ENCODE measurements around the gene OR1A1. TPM values are rescaled to one million over a fixed set of nuclear protein-coding genes. Genes with fewer than 3 reads are reported as not detected.
"Not testable (repeated sequence)": the region's sequence is repeated elsewhere in the genome, so short reads cannot be mapped to it uniquely, and the experiment has no call there.

Gene OR1A1
- total RNA-seq (not detected), polyA plus RNA-seq (not detected)

GRCh38 chr17:3207367-3207766 lies at the start of gene OR1A1:
Gene OR1A1 (plus strand): TSS chr17:3207667. CDS start chr17:3215621, 7,954 bp downstream.
- POLR2A ChIA-PET (ENCODE audit: partially characterized antibody): no interaction called here
- Histone ChIP-seq H3K36me3 (ENCODE audit: insufficient read depth, low read length) (no peaks in the 10 kb centered on the region), H3K27ac (ENCODE audit: low read depth, low read length) (no peak within 1 kb of the TSS), H3K4me1 (ENCODE audit: insufficient read depth, low read length) (no peaks in the 10 kb centered on the region), H3K9me3 (ENCODE audit: control insufficient read depth in 1 of 2, low read length in 2 of 2) (no peaks in the 10 kb centered on the region), H3K4me3 (ENCODE audit: low read length in 2 of 2) (no peak within 1 kb of the TSS), H3K27me3 (ENCODE audit: insufficient read depth, low read length) (no peaks in the 10 kb centered on the region)
- Mint-ChIP-seq H3K27me3 (peaks cover 4 to 7% of the 10 kb centered on the region in 2 donors), H3K9me3 (peaks cover 0 to 16% (median 8%) of the 10 kb centered on the region in 8 donors), H3K4me3 (no peak within 1 kb of the TSS), H3K36me3 (no peaks in the 10 kb centered on the region), H3K4me1 (peaks cover 0 to under 1% (median 0%) of the 10 kb centered on the region in 4 donors), H3K27ac (no peak within 1 kb of the TSS)
- CTCF ChIA-PET (ENCODE audit: partially characterized antibody): no interaction called here
- no peak for DNase-seq
- intact Hi-C loops (cut with micrococcal nuclease): no loop called here

GRCh38 chr17:3167574-3167973 lies 39.9 kb upstream of the OR1A1 start:
- H3K27ac ChIP-seq (ENCODE audit: low read depth, low read length): no peak overlapping the region
- POLR2A ChIA-PET (ENCODE audit: partially characterized antibody): no interaction called here
- H3K27me3 ChIP-seq (ENCODE audit: insufficient read depth, low read length): no peaks in the 10 kb centered on the region
- Mint-ChIP-seq H3K4me1 (peaks cover 0 to 5% (median 0%) of the 10 kb centered on the region in 4 donors), H3K27me3 (peaks cover 10 to 22% of the 10 kb centered on the region in 2 donors), H3K4me3 (peak overlapping the region in 1 of 8 donors; percentile 20), H3K36me3 (peaks cover 6 to 10% of the 10 kb centered on the region in 2 donors), H3K27ac (no peak overlapping the region), H3K9me3 (peaks cover 0 to 27% (median 18%) of the 10 kb centered on the region in 8 donors)
- no peaks in the 10 kb centered on the region for H3K36me3 ChIP-seq (ENCODE audit: insufficient read depth, low read length)
- no peaks in the 10 kb centered on the region for H3K9me3 ChIP-seq (ENCODE audit: control insufficient read depth in 1 of 2, low read length in 2 of 2)
- DNase-seq: no peak
- no peak overlapping the region for H3K4me3 ChIP-seq (ENCODE audit: low read length in 2 of 2)
- H3K4me1 ChIP-seq (ENCODE audit: insufficient read depth, low read length): no peaks in the 10 kb centered on the region
- intact Hi-C loops (cut with micrococcal nuclease): no loop called here
- CTCF ChIA-PET (ENCODE audit: partially characterized antibody): no interaction called here

GRCh38 chr17:3189961-3190360 lies 17.5 kb upstream of the OR1A1 start:
- H3K36me3 Mint-ChIP-seq: no peaks in the 10 kb centered on the region
- no peak overlapping the region for H3K4me3 Mint-ChIP-seq
- peaks cover 0 to 1% (median 0%) of the 10 kb centered on the region in 8 donors for H3K9me3 Mint-ChIP-seq
- ChIA-PET CTCF (ENCODE audit: partially characterized antibody) (no interaction called here), POLR2A (ENCODE audit: partially characterized antibody) (no interaction called here)
- intact Hi-C loops (cut with micrococcal nuclease): no loop called here
- Histone ChIP-seq H3K36me3 (ENCODE audit: insufficient read depth, low read length) (no peaks in the 10 kb centered on the region), H3K4me3 (ENCODE audit: low read length in 2 of 2) (no peak overlapping the region), H3K9me3 (ENCODE audit: control insufficient read depth in 1 of 2, low read length in 2 of 2) (no peaks in the 10 kb centered on the region), H3K27ac (ENCODE audit: low read depth, low read length) (no peak overlapping the region), H3K4me1 (ENCODE audit: insufficient read depth, low read length) (no peaks in the 10 kb centered on the region), H3K27me3 (ENCODE audit: insufficient read depth, low read length) (no peaks in the 10 kb centered on the region)
- peaks cover 9 to 13% of the 10 kb centered on the region in 2 donors for H3K27me3 Mint-ChIP-seq
- no peaks in the 10 kb centered on the region for H3K4me1 Mint-ChIP-seq
- no peak overlapping the region for H3K27ac Mint-ChIP-seq
- DNase-seq: no peak

GRCh38 chr17:3197219-3197618 lies 10.2 kb upstream of the OR1A1 start, which contains the start of gene OR1A2:
Gene OR1A2 (plus strand): TSS chr17:3197519. CDS start chr17:3197519, 0 bp downstream.
- Histone ChIP-seq H3K4me1 (ENCODE audit: insufficient read depth, low read length) (no peaks in the 10 kb centered on the region), H3K9me3 (ENCODE audit: control insufficient read depth in 1 of 2, low read length in 2 of 2) (no peaks in the 10 kb centered on the region), H3K4me3 (ENCODE audit: low read length in 2 of 2) (no peak within 1 kb of the TSS), H3K27me3 (ENCODE audit: insufficient read depth, low read length) (no peaks in the 10 kb centered on the region), H3K36me3 (ENCODE audit: insufficient read depth, low read length) (no peaks in the 10 kb centered on the region), H3K27ac (ENCODE audit: low read depth, low read length) (no peak within 1 kb of the TSS)
- Mint-ChIP-seq H3K36me3 (no peaks in the 10 kb centered on the region), H3K27me3 (peaks cover 18 to 30% of the 10 kb centered on the region in 2 donors), H3K9me3 (peaks cover 0 to 26% (median 13%) of the 10 kb centered on the region in 8 donors), H3K27ac (no peak within 1 kb of the TSS), H3K4me1 (no peaks in the 10 kb centered on the region), H3K4me3 (no peak within 1 kb of the TSS)
- CTCF ChIA-PET (ENCODE audit: partially characterized antibody): no interaction called here
- intact Hi-C loops (cut with micrococcal nuclease): no loop called here
- POLR2A ChIA-PET (ENCODE audit: partially characterized antibody): no interaction called here
- no peak for DNase-seq

- no peaks in the 10 kb centered on the region for H3K9me3 ChIP-seq (ENCODE audit: control insufficient read depth in 1 of 2, low read length in 2 of 2)
- no peaks in the 10 kb centered on the region for H3K27me3 ChIP-seq (ENCODE audit: insufficient read depth, low read length)
- Mint-ChIP-seq H3K36me3 (no peaks in the 10 kb centered on the region), H3K9me3 (peaks cover 0 to 12% (median 4%) of the 10 kb centered on the region in 8 donors), H3K4me1 (peaks cover 0 to 2% (median 0%) of the 10 kb centered on the region in 4 donors), H3K27me3 (peaks cover 4 to 13% of the 10 kb centered on the region in 2 donors), H3K27ac (no peak overlapping the region), H3K4me3 (no peak overlapping the region)
- ChIA-PET POLR2A (ENCODE audit: partially characterized antibody) (no interaction called here), CTCF (ENCODE audit: partially characterized antibody) (no interaction called here)
- no peak overlapping the region for H3K27ac ChIP-seq (ENCODE audit: low read depth, low read length)
- intact Hi-C loops (cut with micrococcal nuclease): no loop called here
- no peak overlapping the region for H3K4me3 ChIP-seq (ENCODE audit: low read length in 2 of 2)
- no peaks in the 10 kb centered on the region for H3K4me1 ChIP-seq (ENCODE audit: insufficient read depth, low read length)
- H3K36me3 ChIP-seq (ENCODE audit: insufficient read depth, low read length): no peaks in the 10 kb centered on the region
- DNase-seq: no peak
Observed at GRCh38 chr17:3208484-3208883, 1.0 kb downstream of the OR1A1 start.

- intact Hi-C loops (cut with micrococcal nuclease): no loop called here
- CTCF ChIA-PET (ENCODE audit: partially characterized antibody): no interaction called here
- no peak for DNase-seq
- H3K36me3 ChIP-seq (ENCODE audit: insufficient read depth, low read length): no peaks in the 10 kb centered on the region
- H3K4me1 ChIP-seq (ENCODE audit: insufficient read depth, low read length): no peaks in the 10 kb centered on the region
- no peaks in the 10 kb centered on the region for H3K9me3 ChIP-seq (ENCODE audit: control insufficient read depth in 1 of 2, low read length in 2 of 2)
- peaks cover 4 to 14% of the 10 kb centered on the region in 2 donors for H3K27me3 Mint-ChIP-seq
- no peaks in the 10 kb centered on the region for H3K36me3 Mint-ChIP-seq
- H3K4me1 Mint-ChIP-seq: peaks cover 0 to 2% (median 0%) of the 10 kb centered on the region in 4 donors
- peaks cover 0 to 11% (median 6%) of the 10 kb centered on the region in 8 donors for H3K9me3 Mint-ChIP-seq
- no peak overlapping the region for H3K4me3 ChIP-seq (ENCODE audit: low read length in 2 of 2)
- H3K27ac Mint-ChIP-seq: no peak overlapping the region
- H3K27ac ChIP-seq (ENCODE audit: low read depth, low read length): no peak overlapping the region
- H3K4me3 Mint-ChIP-seq: no peak overlapping the region
- POLR2A ChIA-PET (ENCODE audit: partially characterized antibody): no interaction called here
- no peaks in the 10 kb centered on the region for H3K27me3 ChIP-seq (ENCODE audit: insufficient read depth, low read length)
Observed at GRCh38 chr17:3213001-3213400, 5.5 kb downstream of the OR1A1 start.

GRCh38 chr17:3213587-3213986 lies 6.1 kb downstream of the OR1A1 start:
- H3K4me3 Mint-ChIP-seq: no peak overlapping the region
- intact Hi-C loops (cut with micrococcal nuclease): no loop called here
- peaks cover 0 to 2% (median 0%) of the 10 kb centered on the region in 4 donors for H3K4me1 Mint-ChIP-seq
- H3K36me3 ChIP-seq (ENCODE audit: insufficient read depth, low read length): no peaks in the 10 kb centered on the region
- no peaks in the 10 kb centered on the region for H3K4me1 ChIP-seq (ENCODE audit: insufficient read depth, low read length)
- peaks cover 0 to 14% (median 10%) of the 10 kb centered on the region in 8 donors for H3K9me3 Mint-ChIP-seq
- no peaks in the 10 kb centered on the region for H3K27me3 ChIP-seq (ENCODE audit: insufficient read depth, low read length)
- no peak overlapping the region for H3K27ac ChIP-seq (ENCODE audit: low read depth, low read length)
- no peak overlapping the region for H3K4me3 ChIP-seq (ENCODE audit: low read length in 2 of 2)
- H3K27ac Mint-ChIP-seq: no peak overlapping the region
- CTCF ChIA-PET (ENCODE audit: partially characterized antibody): no interaction called here
- peaks cover 6 to 15% of the 10 kb centered on the region in 2 donors for H3K27me3 Mint-ChIP-seq
- POLR2A ChIA-PET (ENCODE audit: partially characterized antibody): no interaction called here
- H3K9me3 ChIP-seq (ENCODE audit: control insufficient read depth in 1 of 2, low read length in 2 of 2): no peaks in the 10 kb centered on the region
- DNase-seq: no peak
- H3K36me3 Mint-ChIP-seq: no peaks in the 10 kb centered on the region

- H3K27me3 ChIP-seq (ENCODE audit: insufficient read depth, low read length); H3K4me3 ChIP-seq (ENCODE audit: low read length in 2 of 2); H3K4me3 Mint-ChIP-seq; H3K9me3 ChIP-seq (ENCODE audit: control insufficient read depth in 1 of 2, low read length in 2 of 2); POLR2A ChIA-PET (ENCODE audit: partially characterized antibody); intact Hi-C loops (cut with micrococcal nuclease); CTCF ChIA-PET (ENCODE audit: partially characterized antibody); H3K27ac Mint-ChIP-seq; H3K27me3 Mint-ChIP-seq; DNase-seq; H3K36me3 ChIP-seq (ENCODE audit: insufficient read depth, low read length); H3K27ac ChIP-seq (ENCODE audit: low read depth, low read length); H3K36me3 Mint-ChIP-seq: not testable (repeated sequence)
- Mint-ChIP-seq H3K9me3 (peaks cover 0 to 30% (median 15%) of the 10 kb centered on the region in 8 donors), H3K4me1 (peaks cover 11 to 17% (median 13%) of the 10 kb centered on the region in 4 donors)
- H3K4me1 ChIP-seq (ENCODE audit: insufficient read depth, low read length): peaks cover 16% of the 10 kb centered on the region
Observed at GRCh38 chr17:3219978-3220377, 12.5 kb downstream of the OR1A1 start.
